Body of pancreas (tissue), 4 donors: ENCODE measurements around the gene TBC1D20. TPM values are rescaled to one million over a fixed set of nuclear protein-coding genes. Genes with fewer than 3 reads are reported as not detected.

ENCODE experiments used
- ATAC-seq: fragments of 150-250 bp; one replicate; pipeline ENCODE4 v1.9.1; 2016
- DNase-seq, 4 donors: peaks; one replicate each; pipeline ENCODE4 v3.0.0-alpha.2; 2019
- H3K27ac ChIP-seq, 4 donors: fragments of 200-600 bp; sonication (generic); 1 replicate in 3 of 4; 2 replicates in 1 of 4; pipeline versions ENCODE4 v1.5.1 to v1.6.1; 2016 to 2019; ENCODE audit warnings: mild to moderate bottlenecking in 1 of 4, mixed read lengths in 1 of 4, moderate library complexity in 1 of 4
- H3K27me3 ChIP-seq, 2 donors: fragments of 200-600 bp; sonication (generic); one replicate each; pipeline ENCODE4 v1.6.0; 2016; ENCODE audit warnings: mild to moderate bottlenecking in 1 of 2
- H3K36me3 ChIP-seq, 2 donors: fragments of 200-600 bp; sonication (generic); replicated peaks in 1 of 2; 2 replicates each; pipeline ENCODE4 v1.5.1; 2016; ENCODE audit warnings: low read depth in 2 of 2; ENCODE audit not compliant: insufficient read depth in 1 of 2
- H3K4me1 ChIP-seq: fragments of 200-600 bp; sonication (generic); one replicate; pipeline ENCODE4 v1.6.0; 2016
- H3K4me3 ChIP-seq, 2 donors: fragments of 200-600 bp; sonication (generic); 1 replicate in 1 of 2; 2 replicates in 1 of 2; pipeline ENCODE4 v1.5.1; 2016 to 2019
- H3K9me3 ChIP-seq, 3 donors: fragments of 200-600 bp; sonication (generic); 1 replicate in 2 of 3; 2 replicates in 1 of 3; pipeline ENCODE4 v1.5.1; 2016
- CTCF ChIP-seq, 7 experiments: fragments of 450-650 bp in 4 of 7; fragments of 200-600 bp in 3 of 7; sonication (generic) in 3 of 7; IDR thresholded peaks; one replicate each; pipeline ENCODE4 v1.5.1; 2016 to 2019; ENCODE audit warnings: antibody characterized with exemption in 7 of 7
- POLR2A ChIP-seq, 3 donors: fragments of 450-650 bp; IDR thresholded peaks; one replicate each; pipeline ENCODE4 v1.6.1; 2016; ENCODE audit warnings: antibody characterized with exemption in 3 of 3, mild to moderate bottlenecking in 2 of 3
- WGBS, 2 donors: methylation state at CpG; one replicate each; pipeline ENCODE4 v1.1.5; 2017; 5-methylcytosine and 5-hydroxymethylcytosine counted together
- intact Hi-C: fragments of 100-400 bp; cut with DNase I; formaldehyde crosslinking; loops from one replicate; pipeline ENCODE4 v1.15.1; 2023
- total RNA-seq, 2 donors: library from RNA; depleted of rRNA; stranded (reverse); fragments of >200 nt; gene quantifications; one replicate each; pipeline ENCODE4 v1.1.0, GENCODE V29; 2016

Gene TBC1D20
- total RNA-seq, 2 donors from 2014 or later: 16.3 to 27.4 TPM

- DNase-seq (no peak), ATAC-seq (no peak)
- WGBS, 2 donors: 29 to 44% methylated on average over 2 of the region's 2 CpGs
- peaks cover 0 to 12% of the 10 kb centered on the region in 2 donors for H3K36me3 ChIP-seq
- intact Hi-C loops: no loop called here
- no peak for TF ChIP-seq CTCF (IDR thresholded peaks at IDR 0.05)
- TF ChIP-seq POLR2A (IDR thresholded peaks at IDR 0.05): no peak
- H3K27me3 ChIP-seq: no peaks in the 10 kb centered on the region
- H3K4me3 ChIP-seq: no peak overlapping the region
- H3K27ac ChIP-seq: peak overlapping the region in 1 of 4 donors; percentile 7
- peaks cover 5% of the 10 kb centered on the region for H3K4me1 ChIP-seq
- H3K9me3 ChIP-seq: no peaks in the 10 kb centered on the region
Observed at GRCh38 chr20:400128-400453, 62.2 kb downstream of the TBC1D20 start.

GRCh38 chr20:399182-399707 lies 63.1 kb downstream of the TBC1D20 start:
- Histone ChIP-seq H3K27ac (no peak overlapping the region), H3K9me3 (no peaks in the 10 kb centered on the region), H3K27me3 (no peaks in the 10 kb centered on the region), H3K4me3 (no peak overlapping the region), H3K36me3 (peaks cover 0 to 12% of the 10 kb centered on the region in 2 donors), H3K4me1 (peaks cover 5% of the 10 kb centered on the region)
- no peak for TF ChIP-seq CTCF (IDR thresholded peaks at IDR 0.05)
- TF ChIP-seq POLR2A (IDR thresholded peaks at IDR 0.05): no peak
- no peak for DNase-seq
- no peak for ATAC-seq
- WGBS, 2 donors: 93 to 100% methylated on average over 2 to 9 of the region's 9 CpGs
- intact Hi-C loops: no loop called here

- DNase-seq: no peak
- Histone ChIP-seq H3K9me3 (no peaks in the 10 kb centered on the region), H3K27me3 (no peaks in the 10 kb centered on the region), H3K4me3 (no peak overlapping the region), H3K36me3 (peaks cover 0 to 14% of the 10 kb centered on the region in 2 donors), H3K27ac (peak overlapping the region in 1 of 4 donors; percentile 54), H3K4me1 (peaks cover 5% of the 10 kb centered on the region)
- intact Hi-C loops: no loop called here
- TF ChIP-seq POLR2A (IDR thresholded peaks at IDR 0.05): no peak
- no peak for TF ChIP-seq CTCF (IDR thresholded peaks at IDR 0.05)
- 78 to 94% methylated on average over 6 of the region's 6 CpGs for WGBS, 2 donors
- no peak for ATAC-seq
Observed at GRCh38 chr20:397432-398237, 64.7 kb downstream of the TBC1D20 start.

GRCh38 chr20:396619-397431 lies 65.5 kb downstream of the TBC1D20 start:
- no peak for TF ChIP-seq CTCF (IDR thresholded peaks at IDR 0.05)
- no peak for TF ChIP-seq POLR2A (IDR thresholded peaks at IDR 0.05)
- Histone ChIP-seq H3K4me3 (no peak overlapping the region), H3K27me3 (no peaks in the 10 kb centered on the region), H3K4me1 (peaks cover 5% of the 10 kb centered on the region), H3K27ac (peak overlapping the region in 1 of 4 donors; percentile 54), H3K36me3 (peaks cover 0 to 15% of the 10 kb centered on the region in 2 donors), H3K9me3 (no peaks in the 10 kb centered on the region)
- DNase-seq (peak in 2 of 4 donors; percentile 46 to 65), ATAC-seq (peak; percentile 52)
- WGBS, 2 donors: 68 to 69% methylated on average over 3 to 4 of the region's 4 CpGs
- intact Hi-C loops: no loop called here
